ENCODE results near the gene UGT1A3. TPM values are rescaled to one million over a fixed set of nuclear protein-coding genes. Genes with fewer than 3 reads are reported as not detected.

UGT1A3 gene
- total RNA-seq, result not detected in 2 replicates

GRCh38 chr2:233728723-233729301 is at the start of gene UGT1A3:
TSS of gene UGT1A3 (plus strand) at chr2:233729042. CDS start at chr2:233729127, 85 bp downstream.
- no peak for DNase-seq (ENCODE audit: low spot score)
- Mint-ChIP-seq H3K36me3 (ENCODE audit: low read depth) (no peaks in the 10 kb centered on the region), H3K4me1 (ENCODE audit: low read depth) (no peaks in the 10 kb centered on the region), H3K9me3 (no peaks in the 10 kb centered on the region), H3K4me3 (ENCODE audit: low read depth) (no peak within 1 kb of the TSS), H3K27me3 (ENCODE audit: low read depth) (peaks cover 9% of the 10 kb centered on the region), H3K27ac (no peak within 1 kb of the TSS)
- intact Hi-C loops (cut with micrococcal nuclease), result no loop called here

DNA sequence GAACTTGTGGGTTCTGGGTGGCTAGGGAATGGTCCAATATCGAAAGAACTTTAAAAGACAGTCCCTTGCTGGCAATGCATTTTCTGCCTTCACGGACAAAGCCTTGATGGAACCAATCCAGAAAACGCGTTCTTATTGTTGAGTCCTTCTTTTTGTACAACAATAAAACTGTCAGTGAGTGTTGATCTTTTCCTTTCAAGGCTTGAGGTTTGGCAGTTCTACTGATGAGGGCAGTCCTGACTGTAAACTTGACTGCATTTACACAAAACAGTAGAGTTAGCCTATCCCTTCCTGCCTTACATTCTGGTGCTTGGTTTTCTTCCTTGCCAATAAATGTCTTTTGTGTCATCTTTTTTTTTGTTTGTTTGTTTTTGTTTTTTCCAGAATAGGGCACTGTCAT is 49.6 kb upstream of the UGT1A3 start:
- Mint-ChIP-seq H3K9me3 (no peaks in the 10 kb centered on the region), H3K27me3 (ENCODE audit: low read depth) (peaks cover 11% of the 10 kb centered on the region)
- no peak for DNase-seq (ENCODE audit: low spot score)

GRCh38 chr2:233680361-233681045 is 48.3 kb upstream of the UGT1A3 start:
- Mint-ChIP-seq H3K4me1 (ENCODE audit: low read depth) (no peaks in the 10 kb centered on the region), H3K27ac (no peak overlapping the region), H3K27me3 (ENCODE audit: low read depth) (peaks cover 13% of the 10 kb centered on the region), H3K4me3 (ENCODE audit: low read depth) (no peak overlapping the region), H3K36me3 (ENCODE audit: low read depth) (no peaks in the 10 kb centered on the region), H3K9me3 (no peaks in the 10 kb centered on the region)
- DNase-seq (ENCODE audit: low spot score), result no peak
- intact Hi-C loops (cut with micrococcal nuclease), result no loop called here

More for the DNA sequence above, 49.6 kb upstream of the UGT1A3 start:
- Mint-ChIP-seq H3K4me1 (ENCODE audit: low read depth) (no peaks in the 10 kb centered on the region), H3K4me3 (ENCODE audit: low read depth) (no peak overlapping the region), H3K36me3 (ENCODE audit: low read depth) (no peaks in the 10 kb centered on the region), H3K27ac (no peak overlapping the region)
- intact Hi-C loops (cut with micrococcal nuclease), result no loop called here

DNA sequence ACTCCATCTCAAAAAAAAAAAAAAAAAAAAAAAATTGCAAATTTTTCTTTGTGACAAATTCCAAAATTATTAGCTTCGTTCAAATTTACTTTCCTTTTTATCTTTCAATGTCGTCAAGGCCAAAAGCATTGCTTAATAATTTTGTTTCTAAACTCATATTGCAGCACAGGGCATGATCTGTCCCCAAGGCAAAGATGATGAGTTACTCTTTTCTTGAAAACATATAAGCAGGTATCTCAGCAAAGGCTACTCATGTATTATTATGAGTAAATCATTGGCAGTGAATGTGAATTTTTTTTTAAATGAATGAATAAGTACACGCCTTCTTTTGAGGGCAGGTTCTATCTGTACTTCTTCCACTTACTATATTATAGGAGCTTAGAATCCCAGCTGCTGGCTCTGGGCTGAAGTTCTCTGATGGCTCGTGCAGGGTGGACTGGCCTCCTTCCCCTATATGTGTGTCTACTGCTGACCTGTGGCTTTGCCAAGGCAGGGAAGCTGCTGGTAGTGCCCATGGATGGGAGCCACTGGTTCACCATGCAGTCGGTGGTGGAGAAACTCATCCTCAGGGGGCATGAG is 47.2 kb upstream of the UGT1A3 start, which contains the start of gene UGT1A7:
Gene UGT1A7, plus strand, starts transcription at position 381 of the 579 bp plus-strand sequence. Its CDS starts 37 bp downstream, at position 418.
- H3K36me3 Mint-ChIP-seq (ENCODE audit: low read depth), result no peaks in the 10 kb centered on the region
- peaks cover 11% of the 10 kb centered on the region for H3K27me3 Mint-ChIP-seq (ENCODE audit: low read depth)
- H3K27ac Mint-ChIP-seq, result no peak within 1 kb of the TSS
- no peaks in the 10 kb centered on the region for H3K9me3 Mint-ChIP-seq
- intact Hi-C loops (cut with micrococcal nuclease), result no loop called here
- no peaks in the 10 kb centered on the region for H3K4me1 Mint-ChIP-seq (ENCODE audit: low read depth)
- DNase-seq (ENCODE audit: low spot score), result no peak
- no peak within 1 kb of the TSS for H3K4me3 Mint-ChIP-seq (ENCODE audit: low read depth)

- Mint-ChIP-seq H3K4me3 (ENCODE audit: low read depth) (no peak overlapping the region), H3K4me1 (ENCODE audit: low read depth) (no peaks in the 10 kb centered on the region), H3K36me3 (ENCODE audit: low read depth) (no peaks in the 10 kb centered on the region), H3K27ac (no peak overlapping the region), H3K9me3 (no peaks in the 10 kb centered on the region), H3K27me3 (ENCODE audit: low read depth) (peaks cover 17% of the 10 kb centered on the region)
- DNase-seq (ENCODE audit: low spot score), result no peak
- intact Hi-C loops (cut with micrococcal nuclease), result no loop called here
Measured at GRCh38 chr2:233684640-233685039, 44.2 kb upstream of the UGT1A3 start.

- no peaks in the 10 kb centered on the region for H3K36me3 Mint-ChIP-seq (ENCODE audit: low read depth)
- H3K4me3 Mint-ChIP-seq (ENCODE audit: low read depth), result no peak overlapping the region
- no peak overlapping the region for H3K27ac Mint-ChIP-seq
- no peaks in the 10 kb centered on the region for H3K4me1 Mint-ChIP-seq (ENCODE audit: low read depth)
- no peaks in the 10 kb centered on the region for H3K9me3 Mint-ChIP-seq
- DNase-seq (ENCODE audit: low spot score), result no peak
- intact Hi-C loops (cut with micrococcal nuclease), result no loop called here
- H3K27me3 Mint-ChIP-seq (ENCODE audit: low read depth), result peaks cover 16% of the 10 kb centered on the region
Measured at GRCh38 chr2:233686928-233687327, 41.9 kb upstream of the UGT1A3 start.

DNA sequence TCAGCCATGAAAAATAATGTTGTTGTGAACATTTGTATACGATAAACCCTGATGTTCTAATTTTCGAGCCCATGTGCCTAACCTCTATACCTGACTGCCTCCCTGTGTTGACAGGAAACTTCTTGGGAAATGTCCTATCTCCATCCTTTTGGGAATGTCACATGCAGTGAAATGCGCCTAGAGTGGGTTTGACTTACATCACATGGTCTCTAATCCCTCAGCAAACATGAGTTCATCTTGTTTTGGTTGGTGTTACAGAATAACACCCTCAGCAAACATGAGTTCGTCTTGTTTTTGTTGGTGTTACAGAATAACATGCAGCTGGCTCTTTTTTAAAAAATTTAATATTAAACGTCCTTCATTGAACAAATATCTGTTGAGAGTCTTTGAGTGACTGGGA is 40.5 kb upstream of the UGT1A3 start:
- intact Hi-C loops (cut with micrococcal nuclease), result no loop called here
- Mint-ChIP-seq H3K27ac (no peak overlapping the region), H3K9me3 (no peaks in the 10 kb centered on the region), H3K4me3 (ENCODE audit: low read depth) (no peak overlapping the region), H3K4me1 (ENCODE audit: low read depth) (no peaks in the 10 kb centered on the region), H3K36me3 (ENCODE audit: low read depth) (no peaks in the 10 kb centered on the region), H3K27me3 (ENCODE audit: low read depth) (peaks cover 16% of the 10 kb centered on the region)
- no peak for DNase-seq (ENCODE audit: low spot score)

DNA sequence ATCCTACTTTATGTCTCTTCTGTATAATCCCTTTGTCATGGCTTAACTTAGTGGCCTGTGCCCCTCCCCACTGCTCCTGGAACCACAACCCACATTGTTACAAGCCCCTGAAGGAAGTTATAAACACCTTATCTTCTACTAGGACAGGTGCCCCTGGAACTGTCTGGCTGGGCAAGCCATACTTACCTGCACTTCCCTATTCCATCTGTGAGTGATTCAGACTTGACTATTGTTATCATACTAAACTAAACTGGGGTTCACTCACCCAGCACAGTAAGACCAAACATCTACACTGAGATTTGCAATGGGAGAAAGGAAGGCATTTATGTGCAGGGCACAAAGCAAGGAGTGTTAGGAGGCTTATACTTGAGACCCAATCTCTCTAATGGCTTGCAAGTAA is 39.8 kb upstream of the UGT1A3 start:
- H3K4me1 Mint-ChIP-seq (ENCODE audit: low read depth), result no peaks in the 10 kb centered on the region
- intact Hi-C loops (cut with micrococcal nuclease), result no loop called here
- H3K27me3 Mint-ChIP-seq (ENCODE audit: low read depth), result peaks cover 12% of the 10 kb centered on the region
- H3K9me3 Mint-ChIP-seq, result no peaks in the 10 kb centered on the region
- H3K4me3 Mint-ChIP-seq (ENCODE audit: low read depth), result no peak overlapping the region
- H3K36me3 Mint-ChIP-seq (ENCODE audit: low read depth), result no peaks in the 10 kb centered on the region
- no peak for DNase-seq (ENCODE audit: low spot score)
- no peak overlapping the region for H3K27ac Mint-ChIP-seq

- Mint-ChIP-seq H3K36me3 (ENCODE audit: low read depth) (no peaks in the 10 kb centered on the region), H3K4me3 (ENCODE audit: low read depth) (no peak overlapping the region), H3K9me3 (no peaks in the 10 kb centered on the region), H3K27me3 (ENCODE audit: low read depth) (peaks cover 12% of the 10 kb centered on the region), H3K27ac (no peak overlapping the region), H3K4me1 (ENCODE audit: low read depth) (no peaks in the 10 kb centered on the region)
- DNase-seq (ENCODE audit: low spot score), result no peak
- intact Hi-C loops (cut with micrococcal nuclease), result no loop called here
Measured at GRCh38 chr2:233689501-233689900, 39.3 kb upstream of the UGT1A3 start.

DNA sequence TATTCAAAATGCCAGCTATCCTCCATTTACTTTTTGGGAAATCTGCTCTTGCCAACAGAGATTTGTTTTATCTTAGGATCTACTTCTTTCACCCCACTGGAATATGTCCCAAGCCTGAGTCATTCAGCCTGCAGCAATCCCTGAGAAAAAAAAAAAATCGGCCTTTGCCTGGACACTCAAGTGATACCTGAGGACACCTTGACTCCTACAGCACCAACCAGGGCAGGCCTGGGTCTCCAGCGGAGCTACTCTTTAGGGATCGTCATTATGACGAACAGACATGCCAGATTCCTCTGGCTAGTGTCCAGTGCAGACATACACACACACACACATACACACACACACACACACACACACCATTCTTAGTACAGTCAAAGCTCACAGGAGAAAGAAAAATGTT is 38.4 kb upstream of the UGT1A3 start:
- H3K4me3 Mint-ChIP-seq (ENCODE audit: low read depth), result no peak overlapping the region
- DNase-seq (ENCODE audit: low spot score), result no peak
- H3K27ac Mint-ChIP-seq, result no peak overlapping the region
- peaks cover 11% of the 10 kb centered on the region for H3K27me3 Mint-ChIP-seq (ENCODE audit: low read depth)
- H3K9me3 Mint-ChIP-seq, result no peaks in the 10 kb centered on the region
- H3K36me3 Mint-ChIP-seq (ENCODE audit: low read depth), result no peaks in the 10 kb centered on the region
- no peaks in the 10 kb centered on the region for H3K4me1 Mint-ChIP-seq (ENCODE audit: low read depth)
- intact Hi-C loops (cut with micrococcal nuclease), result no loop called here

GRCh38 chr2:233691443-233692433 is 37.1 kb upstream of the UGT1A3 start:
- peaks cover 17% of the 10 kb centered on the region for H3K27me3 Mint-ChIP-seq (ENCODE audit: low read depth)
- intact Hi-C loops (cut with micrococcal nuclease), result no loop called here

DNA sequence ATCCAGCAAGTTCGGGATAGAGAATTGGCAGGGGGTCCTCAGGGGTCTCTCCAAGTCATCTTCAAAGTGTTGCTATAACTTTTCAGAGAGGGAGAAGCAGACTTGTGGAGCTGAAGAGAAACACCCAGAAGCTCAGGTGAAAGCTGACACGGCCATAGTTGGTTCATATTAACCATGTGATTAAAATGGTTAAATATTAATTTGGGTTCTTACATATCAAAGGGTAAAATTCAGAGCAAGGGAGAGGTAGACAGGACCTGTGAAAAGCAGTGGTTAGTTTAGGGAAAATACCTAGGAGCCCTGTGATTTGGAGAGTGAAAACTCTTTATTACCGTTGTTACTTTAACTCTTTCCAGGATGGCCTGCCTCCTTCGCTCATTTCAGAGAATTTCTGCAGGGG is 36.2 kb upstream of the UGT1A3 start, which contains the start of gene UGT1A6:
Gene UGT1A6, plus strand, starts transcription at position 243 of the 400 bp plus-strand sequence. Its CDS starts 115 bp downstream, at position 358.
- no peaks in the 10 kb centered on the region for H3K36me3 Mint-ChIP-seq (ENCODE audit: low read depth)
- intact Hi-C loops (cut with micrococcal nuclease), result no loop called here
- H3K4me1 Mint-ChIP-seq (ENCODE audit: low read depth), result no peaks in the 10 kb centered on the region
- H3K27me3 Mint-ChIP-seq (ENCODE audit: low read depth), result peaks cover 24% of the 10 kb centered on the region
- no peak for DNase-seq (ENCODE audit: low spot score)
- no peak within 1 kb of the TSS for H3K4me3 Mint-ChIP-seq (ENCODE audit: low read depth)
- H3K9me3 Mint-ChIP-seq, result no peaks in the 10 kb centered on the region
- H3K27ac Mint-ChIP-seq, result no peak within 1 kb of the TSS

More at GRCh38 chr2:233691443-233692433, 37.1 kb upstream of the UGT1A3 start:
- Mint-ChIP-seq H3K27ac (no peak overlapping the region), H3K4me3 (ENCODE audit: low read depth) (no peak overlapping the region), H3K9me3 (no peaks in the 10 kb centered on the region), H3K4me1 (ENCODE audit: low read depth) (no peaks in the 10 kb centered on the region), H3K36me3 (ENCODE audit: low read depth) (no peaks in the 10 kb centered on the region)
- no peak for DNase-seq (ENCODE audit: low spot score)
